WTC11 (cell line): Measurements from ENCODE around the gene ARMC6. TPM values are rescaled to one million over a fixed set of nuclear protein-coding genes. Genes with fewer than 3 reads are reported as not detected.

ENCODE experiments used
- ATAC-seq: fragments of 200-7000 bp; cut with Tn5 transposase; 2 replicates; pipeline ENCODE4 v1.10.0; 2021; ENCODE audit warnings: mild to moderate bottlenecking, moderate library complexity
- CTCF ChIA-PET: fragments of 300-600 bp; sonication (Branson Sonifier 250); formaldehyde crosslinking; loops from one replicate; lab custom pipeline; 2021; ENCODE audit warnings: antibody characterized with exemption; lab: Charles Lee
- POLR2A ChIA-PET: fragments of 350-600 bp; sonication (Branson Sonifier 250); formaldehyde crosslinking; loops from one replicate; lab custom pipeline; 2021; ENCODE audit warnings: antibody characterized with exemption; lab: Charles Lee
- DNase-seq: peaks from one replicate; pipeline ENCODE4 v3.0.0; 2021; ENCODE audit warnings: low spot score
- H3K27ac Mint-ChIP-seq: 2 replicates; pipeline ENCODE4 v1.8.0; 2021; ENCODE audit warnings: mixed read lengths
- H3K27me3 Mint-ChIP-seq: 2 replicates; pipeline ENCODE4 v1.8.0; 2021; ENCODE audit warnings: low read depth, mild to moderate bottlenecking, moderate library complexity, mixed read lengths
- H3K36me3 Mint-ChIP-seq: 2 replicates; pipeline ENCODE4 v1.8.0; 2021; ENCODE audit warnings: mixed read lengths
- H3K4me1 Mint-ChIP-seq: 2 replicates; pipeline ENCODE4 v1.8.0; 2022; ENCODE audit warnings: mixed read lengths
- H3K4me3 Mint-ChIP-seq: 2 replicates; pipeline ENCODE4 v1.8.0; 2021; ENCODE audit warnings: mild to moderate bottlenecking, moderate library complexity, mixed read lengths
- H3K9me3 Mint-ChIP-seq: 2 replicates; pipeline ENCODE4 v1.8.0; 2021; ENCODE audit warnings: mixed read lengths
- ARID4B ChIP-seq: sonication (generic); formaldehyde crosslinking; IDR thresholded peaks from 2 replicates; pipeline ENCODE4 v1.8.0; 2023; ENCODE audit warnings: missing genetic modification reagents, mild to moderate bottlenecking, borderline replicate concordance
- ATF6 ChIP-seq: sonication (generic); formaldehyde crosslinking; IDR thresholded peaks from 2 replicates; pipeline ENCODE4 v1.8.1; 2023; ENCODE audit warnings: mild to moderate bottlenecking, missing genetic modification reagents
- ERG ChIP-seq: fragments of 250-450 bp; sonication (Bioruptor Pico); IDR thresholded peaks from 2 replicates; pipeline ENCODE4 v1.8.0; 2021; ENCODE audit warnings: mild to moderate bottlenecking
- FOXJ3 ChIP-seq: sonication (generic); formaldehyde crosslinking; IDR thresholded peaks from 2 replicates; pipeline ENCODE4 v1.9.0; 2021; ENCODE audit warnings: missing genetic modification reagents, mild to moderate bottlenecking, borderline replicate concordance
- FOXP1 ChIP-seq: sonication (generic); formaldehyde crosslinking; IDR thresholded peaks from 2 replicates; pipeline ENCODE4 v1.8.0; 2022; ENCODE audit warnings: missing genetic modification reagents, mild to moderate bottlenecking, moderate library complexity, borderline replicate concordance
- FOXP4 ChIP-seq: sonication (generic); formaldehyde crosslinking; IDR thresholded peaks from 2 replicates; pipeline ENCODE4 v1.8.0; 2022; ENCODE audit warnings: mild to moderate bottlenecking, missing genetic modification reagents
- IRF1 ChIP-seq: sonication (generic); formaldehyde crosslinking; IDR thresholded peaks from 2 replicates; pipeline ENCODE4 v1.8.0; 2023; ENCODE audit warnings: missing genetic modification reagents
- JAZF1 ChIP-seq: fragments of 250-450 bp; sonication (Bioruptor Pico); IDR thresholded peaks from 2 replicates; pipeline ENCODE4 v1.9.0; 2021; ENCODE audit warnings: moderate library complexity, mild to moderate bottlenecking, inconsistent platforms
- JUN ChIP-seq: sonication (generic); formaldehyde crosslinking; IDR thresholded peaks from 2 replicates; pipeline ENCODE4 v1.8.0; 2023; ENCODE audit warnings: mild to moderate bottlenecking, missing genetic modification reagents
- KAT7 ChIP-seq: sonication (generic); formaldehyde crosslinking; IDR thresholded peaks from 2 replicates; pipeline ENCODE4 v1.8.1; 2023; ENCODE audit warnings: missing genetic modification reagents, mild to moderate bottlenecking, borderline replicate concordance
- MAX ChIP-seq: sonication (generic); formaldehyde crosslinking; IDR thresholded peaks from 2 replicates; pipeline ENCODE4 v1.8.0; 2022; ENCODE audit warnings: mild to moderate bottlenecking, missing genetic modification reagents
- MYBL2 ChIP-seq: sonication (generic); formaldehyde crosslinking; IDR thresholded peaks from 2 replicates; pipeline ENCODE4 v1.8.1; 2023; ENCODE audit warnings: mild to moderate bottlenecking, moderate library complexity, missing genetic modification reagents
- NFYB ChIP-seq: sonication (generic); formaldehyde crosslinking; conservative IDR thresholded peaks from 2 replicates; pipeline ENCODE4 v1.8.0; 2022; ENCODE audit warnings: low read depth, missing genetic modification reagents
- RORB ChIP-seq: fragments of 250-450 bp; sonication (Bioruptor Pico); IDR thresholded peaks from 2 replicates; pipeline ENCODE4 v1.9.0; 2021; ENCODE audit warnings: mild to moderate bottlenecking
- SOX15 ChIP-seq: fragments of 250-450 bp; sonication (Bioruptor Pico); IDR thresholded peaks from 2 replicates; pipeline ENCODE4 v1.9.0; 2021; ENCODE audit warnings: mild to moderate bottlenecking
- STAT6 ChIP-seq: sonication (generic); formaldehyde crosslinking; conservative IDR thresholded peaks from 2 replicates; pipeline ENCODE4 v1.8.1; 2023; ENCODE audit warnings: mild to moderate bottlenecking, low read depth, missing genetic modification reagents, moderate library complexity
- TEAD1 ChIP-seq: sonication (generic); formaldehyde crosslinking; IDR thresholded peaks from 2 replicates; pipeline ENCODE4 v1.8.0; 2022; ENCODE audit warnings: mild to moderate bottlenecking, missing genetic modification reagents
- TEAD4 ChIP-seq: sonication (generic); formaldehyde crosslinking; IDR thresholded peaks from 2 replicates; pipeline ENCODE4 v1.8.0; 2022; ENCODE audit warnings: mild to moderate bottlenecking, missing genetic modification reagents
- TP53 ChIP-seq: sonication (generic); formaldehyde crosslinking; IDR thresholded peaks from 2 replicates; pipeline ENCODE4 v1.8.1; 2023; ENCODE audit warnings: mild to moderate bottlenecking, missing genetic modification reagents
- ZMAT4 ChIP-seq: fragments of 250-450 bp; sonication (Bioruptor Pico); IDR thresholded peaks from 2 replicates; pipeline ENCODE4 v1.9.0; 2021; ENCODE audit warnings: mild to moderate bottlenecking
- ZNF138 ChIP-seq: sonication (generic); formaldehyde crosslinking; conservative IDR thresholded peaks from 2 replicates; pipeline ENCODE4 v1.8.1; 2022; ENCODE audit warnings: mild to moderate bottlenecking, moderate library complexity, missing genetic modification reagents
- ZNF263 ChIP-seq: sonication (generic); formaldehyde crosslinking; IDR thresholded peaks from 2 replicates; pipeline ENCODE4 v1.8.1; 2022; ENCODE audit warnings: low read depth, mild to moderate bottlenecking, moderate library complexity, missing genetic modification reagents
- ZNF423 ChIP-seq: fragments of 250-450 bp; sonication (Bioruptor Pico); IDR thresholded peaks from 2 replicates; pipeline ENCODE4 v2.1.2; 2022; ENCODE audit warnings: mild to moderate bottlenecking, moderate library complexity
- total RNA-seq: library from RNA; stranded (reverse); gene quantifications from 3 replicates; pipeline ENCODE4 v1.2.3, GENCODE V29; 2021

ARMC6 gene
- total RNA-seq, 1 experiment from 2014 or later, result 58.8 TPM

GRCh38 chr19:19074196-19074882 lies 40.9 kb downstream of the ARMC6 start (continued):
- TF ChIP-seq SOX15 (CRISPR knock-in tag) (no peak), JAZF1 (CRISPR knock-in tag) (no peak), FOXJ3 (no peak), TP53 (CRISPR knock-in tag) (no peak), STAT6 (no peak)

GRCh38 chr19:19075126-19075525 lies 41.7 kb downstream of the ARMC6 start:
- CTCF ChIA-PET, result no interaction called here
- DNase-seq (no peak), ATAC-seq (no peak)
- no peaks in the 10 kb centered on the region for H3K4me1 Mint-ChIP-seq
- TF ChIP-seq ZNF423 (CRISPR knock-in tag) (no peak), NFYB (no peak), ZMAT4 (no peak), TEAD1 (CRISPR knock-in tag) (no peak), FOXP1 (CRISPR knock-in tag) (no peak), KAT7 (CRISPR knock-in tag) (no peak), JUN (CRISPR knock-in tag) (no peak), MAX (CRISPR knock-in tag) (no peak), MYBL2 (CRISPR knock-in tag) (no peak), ZNF263 (no peak), RORB (CRISPR knock-in tag) (no peak), ERG (CRISPR knock-in tag) (no peak), ATF6 (CRISPR knock-in tag) (no peak), ARID4B (CRISPR knock-in tag) (no peak), ZNF138 (CRISPR knock-in tag) (no peak), FOXP4 (no peak), IRF1 (CRISPR knock-in tag) (no peak), TEAD4 (CRISPR knock-in tag) (no peak)
- peaks cover 98% of the 10 kb centered on the region for H3K27me3 Mint-ChIP-seq
- H3K36me3 Mint-ChIP-seq, result no peaks in the 10 kb centered on the region
- no peaks in the 10 kb centered on the region for H3K9me3 Mint-ChIP-seq
- no peak overlapping the region for H3K27ac Mint-ChIP-seq
- no peak overlapping the region for H3K4me3 Mint-ChIP-seq
- POLR2A ChIA-PET, result no interaction called here
